ENCODE results near the gene NEDD1. TPM values are rescaled to one million over a fixed set of nuclear protein-coding genes. Genes with fewer than 3 reads are reported as not detected.

The NEDD1 gene
- total and polyA plus RNA-seq, 2 donors (not counting 1 experiment from before 2014, with no cell fraction given), result 21.8 to 30.7 TPM

DNA sequence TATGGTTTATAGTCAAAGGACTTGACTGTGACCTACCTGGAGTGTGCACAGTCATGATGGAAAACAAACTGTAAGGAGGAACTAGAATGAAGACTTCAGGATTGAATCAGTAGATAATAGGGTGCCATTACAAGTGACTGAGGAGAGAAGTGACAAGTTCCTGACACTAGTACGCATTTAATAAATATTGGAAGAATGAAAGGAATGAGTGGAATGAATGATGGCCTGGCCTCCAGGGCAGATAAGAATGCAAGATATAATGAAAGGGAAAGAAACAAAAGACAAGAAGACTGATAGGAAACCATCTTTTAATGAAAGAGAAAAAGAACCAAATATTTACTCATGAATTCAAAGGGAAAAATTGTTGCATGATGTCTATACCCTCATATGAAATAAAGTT lies 44.7 kb upstream of the NEDD1 start:
- Histone ChIP-seq H3K36me3 (ENCODE audit: control insufficient read depth, insufficient read depth, low read length) (no peaks in the 10 kb centered on the region), H3K4me1 (ENCODE audit: control insufficient read depth, extremely low read depth, insufficient read depth, low read length) (no peaks in the 10 kb centered on the region), H3K79me2 (ENCODE audit: control insufficient read depth, insufficient read depth, low read length) (no peaks in the 10 kb centered on the region), H3K9ac (ENCODE audit: insufficient read depth, low read length) (no peak overlapping the region), H3K4me2 (ENCODE audit: extremely low read depth, insufficient read depth, low read length) (no peak overlapping the region), H2AFZ (ENCODE audit: low read length) (no peak overlapping the region), H4K20me1 (ENCODE audit: control insufficient read depth, extremely low read depth, insufficient read depth, low read length) (no peaks in the 10 kb centered on the region), H3K27ac (ENCODE audit: insufficient read depth, low read length) (no peak overlapping the region), H3K27me3 (ENCODE audit: control insufficient read depth, insufficient read depth, low read length) (no peaks in the 10 kb centered on the region), H3K9me3 (ENCODE audit: control insufficient read depth, insufficient read depth, low read depth, low read length) (no peaks in the 10 kb centered on the region), H3K4me3 (replicated peaks in 1 of 4; ENCODE audit: control extremely low read depth in 1 of 4, insufficient read depth in 1 of 4, low read depth in 3 of 4, low read length in 4 of 4) (no peak overlapping the region)
- TF ChIP-seq EZH2 (IDR thresholded peaks at IDR 0.05; ENCODE audit: low read length, missing control alignments) (no peak), CTCF (conservative IDR thresholded peaks at IDR 0.05 in 1 of 2, IDR thresholded peaks at IDR 0.05 in 1 of 2; ENCODE audit: low read depth in 1 of 2, low read length in 2 of 2) (no peak)
- DNase-seq (ENCODE audit: low read depth in 2 of 2), result no peak

DNA sequence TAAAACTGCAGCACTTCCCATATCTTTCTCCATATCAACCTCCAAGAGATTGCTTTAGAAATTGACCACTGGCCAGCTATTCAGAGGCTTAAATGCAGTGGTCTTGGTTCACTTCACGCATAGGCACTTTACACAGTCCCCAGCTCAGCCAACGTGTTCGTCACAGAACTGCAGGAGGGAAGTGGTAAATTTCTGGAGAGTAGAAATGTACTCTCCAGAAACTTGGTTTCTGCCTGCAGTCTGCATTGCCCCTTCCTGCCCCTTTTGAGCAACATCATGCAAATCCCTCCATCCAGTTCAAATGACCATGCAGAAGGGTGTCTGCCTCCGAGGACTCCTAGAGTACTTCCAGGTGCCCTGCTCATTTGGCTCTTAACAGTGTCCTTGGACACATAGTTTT lies 42.7 kb upstream of the NEDD1 start:
- no peak overlapping the region for H3K4me3 ChIP-seq (replicated peaks in 1 of 4; ENCODE audit: control extremely low read depth in 1 of 4, insufficient read depth in 1 of 4, low read depth in 3 of 4, low read length in 4 of 4)
- DNase-seq (ENCODE audit: low read depth in 2 of 2), result no peak
- no peak overlapping the region for H3K9ac ChIP-seq (ENCODE audit: insufficient read depth, low read length)
- no peaks in the 10 kb centered on the region for H3K9me3 ChIP-seq (ENCODE audit: control insufficient read depth, insufficient read depth, low read depth, low read length)
- no peak overlapping the region for H3K27ac ChIP-seq (ENCODE audit: insufficient read depth, low read length)
- no peak overlapping the region for H3K4me2 ChIP-seq (ENCODE audit: extremely low read depth, insufficient read depth, low read length)
- no peaks in the 10 kb centered on the region for H3K27me3 ChIP-seq (ENCODE audit: control insufficient read depth, insufficient read depth, low read length)
- no peaks in the 10 kb centered on the region for H3K36me3 ChIP-seq (ENCODE audit: control insufficient read depth, insufficient read depth, low read length)
- no peak overlapping the region for H2AFZ ChIP-seq (ENCODE audit: low read length)
- TF ChIP-seq CTCF (conservative IDR thresholded peaks at IDR 0.05 in 1 of 2, IDR thresholded peaks at IDR 0.05 in 1 of 2; ENCODE audit: low read depth in 1 of 2, low read length in 2 of 2) (no peak), EZH2 (IDR thresholded peaks at IDR 0.05; ENCODE audit: low read length, missing control alignments) (no peak)
- no peaks in the 10 kb centered on the region for H4K20me1 ChIP-seq (ENCODE audit: control insufficient read depth, extremely low read depth, insufficient read depth, low read length)
- H3K79me2 ChIP-seq (ENCODE audit: control insufficient read depth, insufficient read depth, low read length), result no peaks in the 10 kb centered on the region
- no peaks in the 10 kb centered on the region for H3K4me1 ChIP-seq (ENCODE audit: control insufficient read depth, extremely low read depth, insufficient read depth, low read length)

DNA sequence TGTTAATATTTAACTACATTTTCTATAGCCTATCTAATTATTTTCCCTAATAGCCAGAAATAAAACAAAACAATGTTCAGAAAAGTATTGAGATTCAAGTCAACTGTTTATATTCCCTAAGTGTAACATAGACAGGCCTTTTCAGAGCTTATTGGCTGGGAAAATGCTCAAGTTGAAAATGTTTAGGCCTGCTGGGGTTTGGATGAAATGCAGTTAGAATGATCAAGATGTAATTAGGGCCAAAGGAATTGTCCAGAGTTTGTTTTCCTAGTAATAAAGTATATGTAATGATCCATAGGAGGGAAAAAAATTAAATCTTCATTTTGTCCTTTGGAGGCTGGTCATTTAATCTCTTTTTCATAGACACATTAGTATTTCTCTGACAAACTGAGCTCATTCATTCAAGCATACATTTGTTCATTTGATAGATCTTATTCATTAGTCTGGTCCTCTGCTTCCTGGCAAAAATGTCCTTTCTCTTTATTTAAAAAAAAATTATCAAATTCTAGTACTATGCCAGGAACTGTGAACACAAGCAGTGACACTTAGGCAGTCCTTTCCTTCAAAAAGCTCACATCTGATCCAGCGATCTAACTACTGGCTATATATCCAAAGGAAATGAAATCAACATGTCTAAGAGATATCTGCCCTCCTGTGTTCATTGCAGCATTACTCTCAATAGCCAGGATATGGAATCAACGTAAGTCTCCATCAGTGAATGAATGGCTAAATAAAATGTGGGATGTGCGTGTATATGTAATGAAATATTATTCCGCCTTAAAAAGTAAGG lies 40.1 kb upstream of the NEDD1 start:
- no peaks in the 10 kb centered on the region for H3K9me3 ChIP-seq (ENCODE audit: control insufficient read depth, insufficient read depth, low read depth, low read length)
- H3K4me1 ChIP-seq (ENCODE audit: control insufficient read depth, extremely low read depth, insufficient read depth, low read length), result no peaks in the 10 kb centered on the region
- DNase-seq (ENCODE audit: low read depth in 2 of 2), result no peak
- H3K4me3 ChIP-seq (replicated peaks in 1 of 4; ENCODE audit: control extremely low read depth in 1 of 4, insufficient read depth in 1 of 4, low read depth in 3 of 4, low read length in 4 of 4), result no peak overlapping the region
- TF ChIP-seq EZH2 (IDR thresholded peaks at IDR 0.05; ENCODE audit: low read length, missing control alignments), result no peak
- TF ChIP-seq CTCF (conservative IDR thresholded peaks at IDR 0.05 in 1 of 2, IDR thresholded peaks at IDR 0.05 in 1 of 2; ENCODE audit: low read depth in 1 of 2, low read length in 2 of 2), result no peak
- no peaks in the 10 kb centered on the region for H3K27me3 ChIP-seq (ENCODE audit: control insufficient read depth, insufficient read depth, low read length)
- H3K36me3 ChIP-seq (ENCODE audit: control insufficient read depth, insufficient read depth, low read length), result no peaks in the 10 kb centered on the region
- no peaks in the 10 kb centered on the region for H3K79me2 ChIP-seq (ENCODE audit: control insufficient read depth, insufficient read depth, low read length)
- no peak overlapping the region for H3K4me2 ChIP-seq (ENCODE audit: extremely low read depth, insufficient read depth, low read length)
- no peak overlapping the region for H3K9ac ChIP-seq (ENCODE audit: insufficient read depth, low read length)
- no peak overlapping the region for H3K27ac ChIP-seq (ENCODE audit: insufficient read depth, low read length)
- no peaks in the 10 kb centered on the region for H4K20me1 ChIP-seq (ENCODE audit: control insufficient read depth, extremely low read depth, insufficient read depth, low read length)
- H2AFZ ChIP-seq (ENCODE audit: low read length), result no peak overlapping the region
